Melanocyte of skin (primary cell): ENCODE results near the gene CMTR2. TPM values are rescaled to one million over a fixed set of nuclear protein-coding genes. Genes with fewer than 3 reads are reported as not detected.

Experiments used
- total RNA-seq, 2 donors: library from RNA; depleted of rRNA; stranded (reverse); fragments of >200 nt; gene quantifications; 2 replicates each; pipeline ENCODE4 v1.2.3, GENCODE V29; 2012

The CMTR2 gene, protein sequence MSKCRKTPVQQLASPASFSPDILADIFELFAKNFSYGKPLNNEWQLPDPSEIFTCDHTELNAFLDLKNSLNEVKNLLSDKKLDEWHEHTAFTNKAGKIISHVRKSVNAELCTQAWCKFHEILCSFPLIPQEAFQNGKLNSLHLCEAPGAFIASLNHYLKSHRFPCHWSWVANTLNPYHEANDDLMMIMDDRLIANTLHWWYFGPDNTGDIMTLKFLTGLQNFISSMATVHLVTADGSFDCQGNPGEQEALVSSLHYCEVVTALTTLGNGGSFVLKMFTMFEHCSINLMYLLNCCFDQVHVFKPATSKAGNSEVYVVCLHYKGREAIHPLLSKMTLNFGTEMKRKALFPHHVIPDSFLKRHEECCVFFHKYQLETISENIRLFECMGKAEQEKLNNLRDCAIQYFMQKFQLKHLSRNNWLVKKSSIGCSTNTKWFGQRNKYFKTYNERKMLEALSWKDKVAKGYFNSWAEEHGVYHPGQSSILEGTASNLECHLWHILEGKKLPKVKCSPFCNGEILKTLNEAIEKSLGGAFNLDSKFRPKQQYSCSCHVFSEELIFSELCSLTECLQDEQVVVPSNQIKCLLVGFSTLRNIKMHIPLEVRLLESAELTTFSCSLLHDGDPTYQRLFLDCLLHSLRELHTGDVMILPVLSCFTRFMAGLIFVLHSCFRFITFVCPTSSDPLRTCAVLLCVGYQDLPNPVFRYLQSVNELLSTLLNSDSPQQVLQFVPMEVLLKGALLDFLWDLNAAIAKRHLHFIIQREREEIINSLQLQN
- total RNA-seq: 10 to 100 TPM; 30.3 to 30.6 TPM

DNA sequence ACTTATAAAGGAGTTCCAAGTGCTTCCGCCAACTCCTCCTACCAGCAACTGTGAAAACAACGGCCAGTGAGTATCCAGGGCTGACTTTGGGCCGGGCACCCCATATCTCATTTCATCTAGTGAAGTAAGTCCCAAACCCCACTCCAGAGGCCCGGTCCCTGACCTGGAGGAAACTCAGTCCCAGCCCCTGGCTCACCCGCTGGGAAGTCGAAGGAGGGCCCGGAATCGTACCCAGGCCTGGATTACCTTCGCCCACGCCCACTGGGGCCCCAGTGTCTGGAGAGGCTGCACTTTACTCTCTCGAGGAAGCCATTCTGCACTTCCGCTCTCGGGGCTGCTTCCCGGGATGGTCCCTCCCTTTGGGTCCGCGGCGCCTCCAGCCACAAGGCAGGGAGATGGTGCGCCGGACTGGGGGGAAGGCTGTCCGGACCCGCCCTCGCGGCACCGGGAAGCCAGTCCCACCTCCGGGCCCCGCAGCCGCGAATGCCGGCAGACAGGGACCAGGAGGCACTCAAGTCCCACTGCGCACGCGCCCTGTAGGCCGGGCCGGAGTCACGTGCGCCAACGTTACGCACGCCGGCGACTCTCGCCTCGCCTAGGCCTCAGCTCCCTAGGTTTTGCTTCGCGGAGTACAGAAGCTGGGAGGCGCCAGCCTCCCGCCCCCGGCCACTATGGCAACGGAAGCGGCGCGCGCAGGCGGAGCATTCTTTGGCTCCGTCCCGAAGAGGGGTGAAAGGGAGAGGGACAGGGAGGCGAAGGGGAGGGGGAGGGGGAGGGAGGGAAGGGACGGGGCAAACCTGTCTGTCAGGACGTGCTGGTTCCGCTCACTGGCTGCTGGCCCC is at the start of gene CMTR2:
TSS of gene CMTR2 (minus strand) at position 513 of the 842 bp plus-strand sequence. CDS start 3,482 bp downstream, outside the sequence.

Other genes starting within 250 kb of the CMTR2 start
- 1 to 10 TPM in 1 of 2 donors, under 1 TPM in 1; under 0.01 to 1.7 TPM for gene HYDIN, start 58.7 kb downstream of the CMTR2 start, total RNA-seq
- gene CALB2, start 69.3 kb upstream of the CMTR2 start, total RNA-seq: under 1 TPM in 1 of 2 donors, not detected in 1; under 0.01 TPM
- not detected for gene TLE7, start 152.7 kb upstream of the CMTR2 start, total RNA-seq
- gene ZNF23, start 172.8 kb upstream of the CMTR2 start, total RNA-seq: 1 to 10 TPM; 3.1 to 4.7 TPM
- 1 to 10 TPM; 3.0 to 3.1 TPM for gene ZNF19, start 199.9 kb upstream of the CMTR2 start, total RNA-seq
- not detected for gene CHST4, start 237.0 kb upstream of the CMTR2 start, total RNA-seq